HPDE6-E6E7 (cell line): ENCODE data around the gene DDX1.
"Not testable (repeated sequence)": the region's sequence is repeated elsewhere in the genome, so short reads cannot be mapped to it uniquely, and the experiment has no call there.

Experiments
- DNase-seq: peaks from one replicate; pipeline ENCODE4 v3.0.0; 2011; ENCODE audit warnings: missing footprints; ENCODE audit errors: extremely low spot score

Gene DDX1

GRCh38 chr2:15595342-15595905, 3.8 kb downstream of the DDX1 start:
- DNase-seq: no peak

- no peak for DNase-seq
Measured at GRCh38 chr2:15595936-15596335, 4.3 kb downstream of the DDX1 start.

- no peak for DNase-seq
Measured at GRCh38 chr2:15596350-15596749, 4.7 kb downstream of the DDX1 start.

GRCh38 chr2:15596968-15597367, 5.3 kb downstream of the DDX1 start:
- no peak for DNase-seq

GRCh38 chr2:15599994-15600393, 8.3 kb downstream of the DDX1 start:
- no peak for DNase-seq

- DNase-seq: no peak
Measured at GRCh38 chr2:15601681-15602080, 10.0 kb downstream of the DDX1 start.

- DNase-seq: no peak
Measured at GRCh38 chr2:15602393-15602792, 10.7 kb downstream of the DDX1 start.

GRCh38 chr2:15603044-15603765, 11.5 kb downstream of the DDX1 start:
- DNase-seq: no peak

GRCh38 chr2:15603948-15604347, 12.3 kb downstream of the DDX1 start:
- no peak for DNase-seq

- DNase-seq: no peak
Measured at GRCh38 chr2:15605721-15606120, 14.1 kb downstream of the DDX1 start.

GRCh38 chr2:15606481-15607441, 15.1 kb downstream of the DDX1 start:
- no peak for DNase-seq

GRCh38 chr2:15607709-15608391, 16.2 kb downstream of the DDX1 start:
- no peak for DNase-seq

GRCh38 chr2:15608392-15608761, 16.7 kb downstream of the DDX1 start:
- DNase-seq: no peak

GRCh38 chr2:15609341-15610042, 17.8 kb downstream of the DDX1 start:
- no peak for DNase-seq

GRCh38 chr2:15610430-15610952, 18.8 kb downstream of the DDX1 start:
- DNase-seq: no peak

- not testable (repeated sequence) for DNase-seq
Measured at GRCh38 chr2:15612101-15612500, 20.4 kb downstream of the DDX1 start.

- DNase-seq: no peak
Measured at GRCh38 chr2:15613736-15614429, 22.2 kb downstream of the DDX1 start.

GRCh38 chr2:15614545-15615300, 23.1 kb downstream of the DDX1 start:
- no peak for DNase-seq

GRCh38 chr2:15615301-15615920, 23.7 kb downstream of the DDX1 start:
- no peak for DNase-seq
